GM13977 (cell line): ENCODE data around the gene CELSR2.
A peak's percentile ranks its signal among the peaks of the same experiment; 100 is the strongest.

Source experiments
- DNase-seq: peaks from one replicate; pipeline ENCODE4 v3.0.0; 2012; ENCODE audit warnings: low spot score
- in situ Hi-C: fragments of 300-500 bp; cut with MboI; formaldehyde crosslinking; loops from one replicate; pipeline ENCODE4 v1.12.0; 2022; ENCODE audit warnings: low sequenced_read_pairs, low pct_unique_long_range_greater_than_20kb, mixed read lengths, inconsistent platforms; ENCODE audit not compliant: unreplicated experiment
- TF ChIP-seq, protein P1 (sequence below): IDR thresholded peaks from 2 replicates; pipeline ENCODE4 v1.5.1; 2012; ENCODE audit warnings: mild to moderate bottlenecking, control low read depth; ENCODE audit not compliant: insufficient read depth; ENCODE audit errors: extremely low read depth, missing control alignments

The CELSR2 gene

DNA sequence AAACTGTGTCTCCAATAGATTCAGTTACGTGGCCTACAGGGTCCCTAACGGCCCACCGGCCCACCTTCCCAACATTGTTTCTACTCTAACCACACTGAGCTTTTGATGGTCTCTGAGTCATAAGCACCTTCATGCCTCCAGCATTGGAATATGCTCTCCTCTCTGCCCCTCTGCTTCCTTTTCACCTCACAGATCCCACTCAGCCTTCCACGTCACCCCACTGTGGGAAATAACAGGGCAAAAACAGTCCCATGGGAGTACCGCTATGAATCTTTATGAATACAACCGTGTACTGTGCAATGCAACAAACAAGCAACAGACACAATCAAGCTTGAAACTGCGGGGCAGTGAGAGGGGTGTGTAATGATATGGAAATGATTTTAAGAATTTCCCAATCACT lies 40.9 kb upstream of the CELSR2 start:
- DNase-seq, result no peak
- in situ Hi-C loops, result no loop called here

DNA sequence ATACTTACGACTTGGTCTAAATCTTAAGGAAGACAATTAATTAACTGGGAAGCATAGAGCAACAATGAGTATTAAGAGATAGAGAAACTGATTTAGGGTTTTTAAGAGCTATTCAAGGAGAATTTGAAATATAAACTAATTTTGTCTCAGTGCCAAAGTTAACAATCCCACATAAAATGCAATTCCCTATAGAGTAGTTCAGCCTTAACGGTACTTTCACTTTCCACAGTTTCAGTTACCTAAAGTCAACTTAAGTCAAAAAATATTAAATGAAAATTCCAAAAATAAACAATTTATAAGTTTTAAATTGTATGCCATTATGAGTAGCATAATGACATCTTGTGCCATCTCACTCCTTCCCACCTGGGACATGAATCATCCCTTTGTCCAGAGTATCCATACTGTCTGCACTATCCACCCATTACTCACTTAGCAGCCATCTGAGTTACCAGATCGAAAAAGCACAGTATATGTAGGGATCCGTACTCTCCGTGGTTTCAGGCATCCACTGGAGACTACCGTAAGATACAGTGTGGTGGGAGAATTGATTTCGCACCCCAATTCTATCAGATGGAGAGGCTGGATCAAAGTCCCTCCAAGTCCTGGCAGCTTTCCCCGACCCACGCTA lies 40.4 kb upstream of the CELSR2 start:
- in situ Hi-C loops, result no loop called here
- no peak for DNase-seq
- TF ChIP-seq, protein P1, sequence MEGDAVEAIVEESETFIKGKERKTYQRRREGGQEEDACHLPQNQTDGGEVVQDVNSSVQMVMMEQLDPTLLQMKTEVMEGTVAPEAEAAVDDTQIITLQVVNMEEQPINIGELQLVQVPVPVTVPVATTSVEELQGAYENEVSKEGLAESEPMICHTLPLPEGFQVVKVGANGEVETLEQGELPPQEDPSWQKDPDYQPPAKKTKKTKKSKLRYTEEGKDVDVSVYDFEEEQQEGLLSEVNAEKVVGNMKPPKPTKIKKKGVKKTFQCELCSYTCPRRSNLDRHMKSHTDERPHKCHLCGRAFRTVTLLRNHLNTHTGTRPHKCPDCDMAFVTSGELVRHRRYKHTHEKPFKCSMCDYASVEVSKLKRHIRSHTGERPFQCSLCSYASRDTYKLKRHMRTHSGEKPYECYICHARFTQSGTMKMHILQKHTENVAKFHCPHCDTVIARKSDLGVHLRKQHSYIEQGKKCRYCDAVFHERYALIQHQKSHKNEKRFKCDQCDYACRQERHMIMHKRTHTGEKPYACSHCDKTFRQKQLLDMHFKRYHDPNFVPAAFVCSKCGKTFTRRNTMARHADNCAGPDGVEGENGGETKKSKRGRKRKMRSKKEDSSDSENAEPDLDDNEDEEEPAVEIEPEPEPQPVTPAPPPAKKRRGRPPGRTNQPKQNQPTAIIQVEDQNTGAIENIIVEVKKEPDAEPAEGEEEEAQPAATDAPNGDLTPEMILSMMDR, result no peak

More for the DNA sequence above, 40.9 kb upstream of the CELSR2 start:
- TF ChIP-seq, protein P1, result no peak

DNA sequence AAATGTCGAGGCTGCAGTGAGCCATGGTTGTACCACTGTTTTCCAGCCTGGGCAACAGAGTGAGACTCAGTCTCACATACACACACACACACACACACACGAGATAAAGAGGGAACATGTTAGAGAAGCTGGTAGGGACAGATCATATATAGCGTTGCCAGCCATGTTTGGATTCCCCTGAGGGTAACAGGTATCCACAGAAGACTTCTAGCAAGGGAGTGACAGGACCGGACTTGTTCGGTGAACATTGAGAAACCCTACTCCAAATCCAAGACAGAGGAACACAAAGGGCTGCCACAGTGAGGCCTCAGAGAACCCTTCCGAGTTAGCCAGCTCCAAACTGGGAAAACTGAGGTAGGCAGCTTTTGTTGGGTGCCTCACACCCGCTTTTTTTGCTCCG lies 39.3 kb upstream of the CELSR2 start:
- in situ Hi-C loops, result no loop called here
- DNase-seq, result no peak
- TF ChIP-seq, protein P1, result no peak

DNA sequence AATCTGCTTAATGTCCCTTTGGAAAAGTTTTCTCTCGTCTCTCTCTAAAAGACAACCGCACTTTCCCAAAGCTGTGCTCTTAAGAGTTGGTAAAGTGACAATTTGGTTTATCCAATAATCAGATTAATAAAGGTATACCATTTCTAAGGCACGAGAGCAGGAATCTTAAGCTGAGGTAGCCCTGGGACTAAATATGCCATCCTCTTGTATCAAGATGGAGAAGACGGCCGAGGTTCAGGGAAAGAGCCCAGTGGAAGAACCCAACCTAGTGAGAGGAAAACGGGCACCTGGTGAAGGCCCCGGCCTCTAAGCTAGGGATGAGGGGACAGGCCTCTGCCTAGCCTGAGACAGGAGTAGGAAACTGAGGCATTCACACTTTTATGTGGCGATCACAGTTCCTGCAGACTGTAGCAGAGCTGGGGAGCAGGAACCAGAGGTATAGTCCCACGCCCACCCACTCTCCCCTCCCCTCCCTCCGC lies 36.0 kb upstream of the CELSR2 start:
- TF ChIP-seq, protein P1, result no peak
- no peak for DNase-seq
- in situ Hi-C loops, result no loop called here

DNA sequence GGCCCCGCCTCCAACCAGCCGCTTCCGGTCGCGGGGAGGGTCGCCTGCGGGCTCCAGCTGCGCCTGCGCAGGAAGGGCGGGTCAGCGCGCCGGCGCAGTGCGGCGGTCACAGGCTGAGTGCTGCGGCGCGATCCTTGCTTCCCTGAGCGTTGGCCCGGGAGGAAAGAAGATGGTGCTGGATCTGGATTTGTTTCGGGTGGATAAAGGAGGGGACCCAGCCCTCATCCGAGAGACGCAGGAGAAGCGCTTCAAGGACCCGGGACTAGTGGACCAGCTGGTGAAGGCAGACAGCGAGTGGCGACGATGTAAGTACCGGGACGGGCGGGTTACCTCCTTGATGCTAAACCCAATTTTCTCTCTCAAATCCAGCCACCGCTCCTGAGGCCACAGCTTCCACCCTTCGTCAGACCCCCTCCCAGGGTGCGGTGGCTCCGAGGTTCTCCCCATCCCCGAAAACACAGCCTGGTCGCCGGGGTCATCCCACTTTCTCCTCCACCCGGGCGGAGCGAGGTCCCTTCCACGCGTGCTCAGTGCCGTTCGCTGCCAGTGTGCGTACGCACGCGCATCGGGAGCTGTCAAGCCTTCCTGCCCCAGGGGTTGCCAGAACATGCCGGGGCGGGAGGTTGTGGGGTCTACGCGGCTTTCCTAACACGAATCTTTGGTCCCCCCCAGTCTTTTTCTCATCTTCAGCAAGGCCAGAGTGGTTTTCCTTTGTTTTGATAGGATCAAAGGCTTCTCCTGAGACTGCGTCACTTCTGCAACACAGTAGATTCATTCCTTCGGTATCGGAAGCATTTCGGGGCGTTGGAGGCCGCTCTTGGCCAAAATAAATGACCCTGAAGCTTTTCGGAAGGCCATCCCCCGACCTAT lies 35.3 kb upstream of the CELSR2 start, which contains the start of gene SARS1:
Gene SARS1 (plus strand): TSS at position 95 of the 870 bp plus-strand sequence. CDS start 75 bp downstream, at position 170.
- in situ Hi-C loops, result no loop called here
- TF ChIP-seq, protein P1, result no peak
- peak; percentile 93 for DNase-seq

DNA sequence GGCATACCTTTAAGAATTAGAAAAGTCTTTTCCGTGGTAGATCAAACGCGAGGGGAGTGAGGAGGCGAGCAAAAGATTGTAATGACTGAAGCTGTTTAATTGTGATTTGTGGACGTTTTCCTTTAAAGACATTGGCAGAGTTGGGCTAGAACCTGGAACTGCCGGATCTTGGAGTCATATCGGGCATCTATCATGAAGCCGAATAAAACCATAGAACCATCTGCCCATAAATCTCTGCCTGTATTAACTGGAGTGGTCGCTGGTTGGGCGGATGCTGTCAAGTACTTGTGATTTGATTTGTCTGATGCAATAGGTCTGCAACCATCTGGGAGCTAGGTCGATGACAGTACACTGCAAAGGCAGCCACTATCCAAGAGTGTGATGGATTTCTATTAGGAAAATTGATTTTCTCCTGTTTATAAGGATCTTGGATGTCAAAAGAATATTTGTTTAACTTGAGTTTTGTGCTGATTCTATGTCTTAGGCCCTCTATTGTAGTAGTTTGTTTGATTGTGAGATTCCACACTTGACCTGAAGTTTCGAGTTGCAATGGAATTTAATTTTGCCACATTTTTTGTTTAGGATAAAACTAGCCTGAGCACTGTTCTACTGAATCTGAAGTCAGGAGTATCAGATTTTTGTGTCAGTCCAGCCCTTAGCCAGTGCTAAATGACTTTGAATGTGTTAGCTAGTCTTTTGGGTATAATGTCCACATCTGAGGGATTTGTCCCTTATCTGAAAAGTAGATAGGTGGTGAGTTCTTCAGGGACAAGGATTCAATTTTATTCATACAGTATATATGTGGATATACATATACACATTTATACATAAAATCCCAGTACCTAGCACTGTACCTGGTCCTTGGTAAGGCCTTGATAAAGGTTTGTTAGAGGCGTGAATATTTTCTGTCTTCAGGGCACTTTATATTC lies 34.4 kb upstream of the CELSR2 start:
- in situ Hi-C loops, result no loop called here
- peak; percentile 56 for DNase-seq
- TF ChIP-seq, protein P1, result no peak
